BLaER1 (cell line): ENCODE data around the gene BEND6.
A peak's percentile ranks its signal among the peaks of the same experiment; 100 is the strongest.

ENCODE experiments used
- H3K27ac ChIP-seq: shearing (Covaris generic); formaldehyde crosslinking; 2 replicates; pipeline ENCODE4 v1.8.1; 2022
- H3K27me3 ChIP-seq: shearing (Covaris generic); formaldehyde crosslinking; 2 replicates; pipeline ENCODE4 v1.8.1; 2022
- H3K36me3 ChIP-seq: shearing (Covaris generic); formaldehyde crosslinking; 2 replicates; pipeline ENCODE4 v1.8.1; 2022
- H3K4me1 ChIP-seq: shearing (Covaris generic); formaldehyde crosslinking; 2 replicates; pipeline ENCODE4 v1.8.1; 2022
- H3K4me2 ChIP-seq: shearing (Covaris generic); formaldehyde crosslinking; 2 replicates; pipeline ENCODE4 v1.8.1; 2022
- H3K4me3 ChIP-seq: shearing (Covaris generic); formaldehyde crosslinking; 2 replicates; pipeline ENCODE4 v1.8.1; 2022
- H3K9ac ChIP-seq: shearing (Covaris generic); formaldehyde crosslinking; 2 replicates; pipeline ENCODE4 v1.8.1; 2022
- H3K9me3 ChIP-seq: shearing (Covaris generic); formaldehyde crosslinking; 2 replicates; pipeline ENCODE4 v1.8.1; 2022
- H4K20me1 ChIP-seq: shearing (Covaris generic); formaldehyde crosslinking; 2 replicates; pipeline ENCODE4 v1.8.1; 2022
- Cebpa-rat ChIP-seq: shearing (Covaris generic); IDR thresholded peaks from 2 replicates; pipeline ENCODE4 v1.8.1; 2022

The BEND6 gene

GRCh38 chr6:56954403-56955170 lies at the start of gene BEND6:
Gene BEND6, plus strand, starts transcription at chr6:56955107. Its CDS starts 26,704 bp downstream, at chr6:56981811.
- H3K27me3 ChIP-seq: peaks cover 14% of the 10 kb centered on the region
- no peaks in the 10 kb centered on the region for H3K9me3 ChIP-seq
- H3K9ac ChIP-seq: peak within 1 kb of the TSS; percentile 80
- no peaks in the 10 kb centered on the region for H4K20me1 ChIP-seq
- peak within 1 kb of the TSS; percentile 77 for H3K4me3 ChIP-seq
- peak within 1 kb of the TSS; percentile 90 for H3K27ac ChIP-seq
- H3K4me2 ChIP-seq: peak within 1 kb of the TSS; percentile 74
- H3K36me3 ChIP-seq: no peaks in the 10 kb centered on the region
- H3K4me1 ChIP-seq: peaks cover 20% of the 10 kb centered on the region
- no peak for TF ChIP-seq Cebpa-rat

- Histone ChIP-seq H3K4me2 (no peak overlapping the region), H3K27ac (no peak overlapping the region), H3K36me3 (no peaks in the 10 kb centered on the region), H3K9ac (no peak overlapping the region), H3K4me1 (no peaks in the 10 kb centered on the region), H3K9me3 (no peaks in the 10 kb centered on the region), H3K27me3 (no peaks in the 10 kb centered on the region), H4K20me1 (no peaks in the 10 kb centered on the region), H3K4me3 (no peak overlapping the region)
- TF ChIP-seq Cebpa-rat: no peak
These were observed 49.5 kb upstream of the BEND6 start for GRCh38 chr6:56905378-56905777.

GRCh38 chr6:56906752-56907151 lies 48.2 kb upstream of the BEND6 start:
- H3K36me3 ChIP-seq: no peaks in the 10 kb centered on the region

GRCh38 chr6:56909115-56909907 lies 45.6 kb upstream of the BEND6 start:
- H3K27ac ChIP-seq: no peak overlapping the region

More at GRCh38 chr6:56906752-56907151, 48.2 kb upstream of the BEND6 start:
- H3K4me1 ChIP-seq: no peaks in the 10 kb centered on the region
- H3K4me3 ChIP-seq: no peak overlapping the region
- TF ChIP-seq Cebpa-rat: no peak
- H3K9ac ChIP-seq: no peak overlapping the region
- H4K20me1 ChIP-seq: no peaks in the 10 kb centered on the region
- no peak overlapping the region for H3K27ac ChIP-seq
- H3K4me2 ChIP-seq: no peak overlapping the region
- no peaks in the 10 kb centered on the region for H3K9me3 ChIP-seq
- H3K27me3 ChIP-seq: no peaks in the 10 kb centered on the region

GRCh38 chr6:56911847-56912246 lies 43.1 kb upstream of the BEND6 start:
- Histone ChIP-seq H4K20me1 (no peaks in the 10 kb centered on the region), H3K27ac (no peak overlapping the region), H3K4me2 (no peak overlapping the region), H3K4me3 (no peak overlapping the region), H3K4me1 (no peaks in the 10 kb centered on the region), H3K9me3 (no peaks in the 10 kb centered on the region), H3K9ac (no peak overlapping the region), H3K27me3 (no peaks in the 10 kb centered on the region), H3K36me3 (no peaks in the 10 kb centered on the region)
- no peak for TF ChIP-seq Cebpa-rat

More at GRCh38 chr6:56909115-56909907, 45.6 kb upstream of the BEND6 start:
- Histone ChIP-seq H3K4me3 (no peak overlapping the region), H3K4me1 (no peaks in the 10 kb centered on the region), H4K20me1 (no peaks in the 10 kb centered on the region), H3K9ac (no peak overlapping the region), H3K9me3 (no peaks in the 10 kb centered on the region), H3K36me3 (no peaks in the 10 kb centered on the region), H3K4me2 (no peak overlapping the region), H3K27me3 (no peaks in the 10 kb centered on the region)
- TF ChIP-seq Cebpa-rat: no peak

GRCh38 chr6:56913285-56914074 lies 41.4 kb upstream of the BEND6 start:
- no peaks in the 10 kb centered on the region for H4K20me1 ChIP-seq
- no peaks in the 10 kb centered on the region for H3K27me3 ChIP-seq
- H3K4me2 ChIP-seq: no peak overlapping the region
- H3K4me1 ChIP-seq: no peaks in the 10 kb centered on the region
- no peak for TF ChIP-seq Cebpa-rat
- no peak overlapping the region for H3K27ac ChIP-seq
- no peaks in the 10 kb centered on the region for H3K9me3 ChIP-seq
- no peaks in the 10 kb centered on the region for H3K36me3 ChIP-seq
- H3K4me3 ChIP-seq: no peak overlapping the region
- H3K9ac ChIP-seq: no peak overlapping the region

GRCh38 chr6:56914798-56915658 lies 39.9 kb upstream of the BEND6 start:
- Histone ChIP-seq H3K4me2 (no peak overlapping the region), H3K4me3 (no peak overlapping the region), H3K9me3 (no peaks in the 10 kb centered on the region), H4K20me1 (no peaks in the 10 kb centered on the region), H3K27ac (no peak overlapping the region), H3K9ac (no peak overlapping the region), H3K4me1 (no peaks in the 10 kb centered on the region), H3K36me3 (no peaks in the 10 kb centered on the region), H3K27me3 (no peaks in the 10 kb centered on the region)
- no peak for TF ChIP-seq Cebpa-rat

- Histone ChIP-seq H3K4me3 (no peak overlapping the region), H3K36me3 (no peaks in the 10 kb centered on the region), H3K27ac (no peak overlapping the region)
These were observed 39.1 kb upstream of the BEND6 start for GRCh38 chr6:56915832-56916231.

More at GRCh38 chr6:56915832-56916231, 39.1 kb upstream of the BEND6 start:
- Histone ChIP-seq H3K9me3 (no peaks in the 10 kb centered on the region), H3K4me1 (no peaks in the 10 kb centered on the region), H3K27me3 (no peaks in the 10 kb centered on the region), H4K20me1 (no peaks in the 10 kb centered on the region), H3K9ac (no peak overlapping the region), H3K4me2 (no peak overlapping the region)
- TF ChIP-seq Cebpa-rat: no peak
